Astrocyte (in vitro differentiated cells and primary cell): ENCODE data around the gene MAP1LC3B.

Experiments used
- CTCF ChIP-seq: IDR thresholded peaks from 2 replicates; pipeline ENCODE4 v1.5.1; 2011; ENCODE audit warnings: low read depth, mild to moderate bottlenecking, inconsistent platforms, low read length, moderate library complexity; ENCODE audit not compliant: insufficient read depth
- EZH2 ChIP-seq: IDR thresholded peaks from 2 replicates; pipeline ENCODE4 v1.6.1; 2012; ENCODE audit warnings: mild to moderate bottlenecking, low read length, inconsistent platforms; ENCODE audit not compliant: insufficient read depth

DNA sequence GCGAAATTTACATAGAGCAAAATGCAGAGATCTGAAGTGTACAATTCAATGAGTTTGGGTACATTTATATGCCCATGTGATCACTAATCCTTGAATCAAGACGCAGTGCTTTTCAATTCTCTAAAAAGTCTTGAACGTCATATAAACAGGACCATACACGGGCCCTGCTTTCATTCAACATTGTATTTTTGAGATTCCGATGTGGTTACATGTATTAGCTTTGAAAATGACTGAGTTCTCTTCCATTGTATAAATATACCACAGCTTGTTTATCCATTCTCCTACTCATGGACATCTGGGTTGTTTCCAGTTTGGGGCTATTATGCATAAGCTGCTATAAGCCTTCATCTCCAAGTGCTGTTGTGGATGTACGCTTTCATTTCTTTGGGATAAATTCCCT lies 55.2 kb downstream of the MAP1LC3B start:
- TF ChIP-seq CTCF (no peak), EZH2 (no peak)
